GM18498 (cell line): ENCODE data around the gene MCTP2.

Experiments
- ATAC-seq: cut with Tn5 transposase; IDR thresholded peaks from one replicate; pipeline ENCODE4 v1.9.1; 2021; ENCODE audit warnings: mild to moderate bottlenecking, moderate library complexity; ENCODE audit not compliant: unreplicated experiment

Gene MCTP2

DNA sequence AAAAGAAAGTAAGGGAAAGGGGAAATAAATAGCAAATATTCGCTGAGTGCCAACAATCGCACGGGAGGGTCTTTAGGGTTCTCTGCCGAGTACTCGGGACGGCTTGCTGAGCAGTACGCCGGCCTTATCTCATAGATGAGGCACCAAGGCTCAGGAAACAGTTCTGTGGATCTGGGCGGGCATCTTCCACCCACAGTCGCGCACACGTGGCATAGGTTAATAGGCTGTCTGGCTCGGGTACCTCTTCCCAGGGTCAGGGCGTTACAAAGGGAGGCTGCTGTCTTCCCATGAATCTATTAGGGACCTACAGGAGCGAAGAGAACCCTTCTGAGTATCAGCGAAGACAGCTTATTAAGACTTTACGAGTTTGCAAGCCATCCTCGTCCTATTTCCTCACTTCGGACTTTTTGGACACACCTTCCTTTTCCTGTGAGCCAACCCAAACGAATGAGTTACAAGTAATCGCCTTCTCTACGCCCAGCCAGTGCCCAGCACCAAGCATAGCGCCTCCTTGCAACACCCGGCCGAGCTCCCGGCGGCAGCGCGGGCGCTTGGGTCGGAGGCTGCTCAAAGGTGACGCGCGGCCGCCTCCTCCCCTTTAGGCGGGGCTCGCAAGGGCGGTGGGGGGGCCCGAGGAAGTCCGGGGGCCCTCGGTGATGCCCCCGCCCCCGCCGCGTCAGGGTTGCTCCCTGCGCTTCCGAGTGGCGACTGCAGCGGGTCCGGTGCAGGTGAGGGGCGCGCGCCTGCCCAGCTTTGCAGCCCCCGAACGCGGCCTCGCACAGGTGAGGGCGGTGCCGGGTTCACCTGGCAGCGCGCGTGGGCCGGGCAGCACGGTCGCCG lies at the start of gene MCTP2:
Gene MCTP2 (plus strand): TSS at position 679 of the 840 bp plus-strand sequence. CDS start 66,705 bp downstream, outside the sequence.
- ATAC-seq = peak; percentile 82

GRCh38 chr15:94182883-94183282 lies 48.5 kb upstream of the MCTP2 start:
- ATAC-seq = no peak

DNA sequence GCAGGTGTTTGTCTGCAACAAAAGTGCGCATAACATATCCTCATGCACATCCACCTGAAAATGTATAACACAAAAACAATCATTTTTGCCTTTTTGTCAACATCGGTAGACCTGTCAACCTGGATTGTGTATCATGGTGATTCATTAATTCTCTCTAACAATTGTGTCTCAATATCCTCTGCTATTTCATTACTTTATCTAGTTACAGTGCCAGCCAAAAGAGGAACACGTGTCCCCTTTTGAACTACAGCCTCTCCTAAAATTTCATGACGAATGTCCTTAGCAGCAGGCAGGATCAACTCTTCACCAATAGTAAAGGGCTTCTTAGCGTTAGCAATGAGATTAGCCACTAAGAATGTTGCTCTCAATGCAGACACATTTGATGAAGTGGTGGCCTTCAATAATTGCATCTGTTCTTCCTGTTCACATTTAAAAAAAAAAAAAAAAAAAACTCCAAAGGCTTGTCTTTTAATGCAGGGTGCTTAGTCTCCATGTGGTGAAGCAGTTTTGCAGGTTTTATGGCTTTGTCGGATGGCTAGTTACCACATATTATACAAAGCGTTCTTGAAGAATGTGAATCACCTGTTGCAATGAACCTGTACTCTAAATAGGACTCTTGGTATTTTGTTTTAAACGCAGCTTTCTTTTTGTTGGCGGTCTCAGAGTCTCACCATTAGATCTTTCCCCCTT lies 45.7 kb upstream of the MCTP2 start:
- no peak for ATAC-seq

GRCh38 chr15:94186770-94187331 lies 44.5 kb upstream of the MCTP2 start:
- ATAC-seq = no peak

DNA sequence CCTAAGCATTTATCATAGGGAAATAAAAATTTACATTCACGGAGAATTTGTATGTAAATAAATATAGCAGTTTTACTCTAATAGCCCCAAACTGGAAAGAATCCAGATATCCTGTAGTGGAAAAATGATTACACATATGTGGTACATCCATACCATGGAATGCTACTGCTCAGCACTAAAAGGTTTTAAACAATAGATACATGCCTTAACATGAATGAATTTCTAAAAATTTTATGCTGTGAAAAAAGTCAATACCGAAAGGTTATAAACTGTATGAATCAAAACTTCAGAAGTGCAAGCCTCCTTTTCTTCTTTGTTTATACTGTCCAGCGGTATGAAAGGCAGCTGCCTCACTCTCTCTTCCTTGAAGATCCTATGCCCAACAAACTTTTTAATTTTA lies 37.5 kb upstream of the MCTP2 start:
- no peak for ATAC-seq

DNA sequence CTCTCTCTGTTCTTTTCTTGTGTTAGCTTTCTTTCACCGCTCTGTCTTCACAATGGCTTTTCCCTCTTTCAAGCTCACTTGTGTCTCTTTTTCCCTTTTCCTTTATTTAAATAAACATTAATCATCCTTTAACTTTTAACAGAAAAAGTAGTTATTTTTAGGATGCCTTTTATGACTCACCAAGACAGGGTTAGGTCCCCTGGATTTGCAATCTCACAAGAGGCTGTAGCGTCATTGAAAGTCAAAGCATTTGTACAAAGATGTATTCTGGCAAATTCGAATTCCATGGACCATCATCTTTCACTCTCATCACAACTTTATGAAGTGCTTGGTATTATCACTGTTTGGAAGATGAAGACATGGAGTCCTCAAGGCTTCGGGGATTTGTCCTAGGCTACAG lies 34.8 kb upstream of the MCTP2 start:
- no peak for ATAC-seq

DNA sequence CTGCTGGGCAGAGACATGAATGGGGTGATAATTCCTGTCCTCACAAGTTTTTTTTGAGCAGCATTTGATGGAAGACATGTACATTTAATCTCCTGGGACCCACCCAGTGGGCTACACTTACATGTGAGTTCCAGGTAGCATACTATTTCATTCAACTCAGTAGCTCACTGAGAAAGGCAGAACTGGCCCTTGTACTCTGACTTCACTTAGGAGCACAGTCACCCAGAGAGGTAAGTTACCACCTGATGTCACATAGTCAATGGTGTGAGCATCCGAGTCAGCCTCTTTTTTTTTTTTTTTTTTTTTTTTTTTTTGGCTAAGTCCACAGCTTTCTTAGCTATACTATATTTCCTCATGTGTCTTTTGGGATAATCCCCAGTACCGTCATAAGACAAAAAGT lies 32.7 kb upstream of the MCTP2 start:
- no peak for ATAC-seq

- no peak for ATAC-seq
These were observed 31.6 kb upstream of the MCTP2 start for GRCh38 chr15:94199725-94200124.

- ATAC-seq = no peak
These were observed 28.1 kb upstream of the MCTP2 start for GRCh38 chr15:94203306-94203705.

DNA sequence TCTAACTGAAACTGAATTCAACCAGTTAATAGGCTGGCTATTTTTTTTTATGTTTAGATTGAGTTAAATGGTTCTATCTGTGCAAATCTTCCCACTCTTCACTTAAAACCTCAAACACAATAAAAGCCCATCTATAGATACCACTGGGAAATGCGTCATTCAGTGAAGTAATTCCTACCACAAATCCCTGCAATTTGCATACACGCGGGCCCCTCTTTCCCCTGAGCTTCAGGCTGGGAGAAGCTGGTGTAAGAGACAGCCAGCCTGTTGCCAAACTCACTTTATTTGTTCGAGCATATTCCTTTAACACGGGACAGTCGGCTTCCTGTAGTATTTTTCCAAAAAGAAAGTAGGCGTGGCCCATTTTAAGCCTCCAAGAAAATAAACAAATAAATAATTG lies 26.0 kb upstream of the MCTP2 start:
- ATAC-seq = no peak

DNA sequence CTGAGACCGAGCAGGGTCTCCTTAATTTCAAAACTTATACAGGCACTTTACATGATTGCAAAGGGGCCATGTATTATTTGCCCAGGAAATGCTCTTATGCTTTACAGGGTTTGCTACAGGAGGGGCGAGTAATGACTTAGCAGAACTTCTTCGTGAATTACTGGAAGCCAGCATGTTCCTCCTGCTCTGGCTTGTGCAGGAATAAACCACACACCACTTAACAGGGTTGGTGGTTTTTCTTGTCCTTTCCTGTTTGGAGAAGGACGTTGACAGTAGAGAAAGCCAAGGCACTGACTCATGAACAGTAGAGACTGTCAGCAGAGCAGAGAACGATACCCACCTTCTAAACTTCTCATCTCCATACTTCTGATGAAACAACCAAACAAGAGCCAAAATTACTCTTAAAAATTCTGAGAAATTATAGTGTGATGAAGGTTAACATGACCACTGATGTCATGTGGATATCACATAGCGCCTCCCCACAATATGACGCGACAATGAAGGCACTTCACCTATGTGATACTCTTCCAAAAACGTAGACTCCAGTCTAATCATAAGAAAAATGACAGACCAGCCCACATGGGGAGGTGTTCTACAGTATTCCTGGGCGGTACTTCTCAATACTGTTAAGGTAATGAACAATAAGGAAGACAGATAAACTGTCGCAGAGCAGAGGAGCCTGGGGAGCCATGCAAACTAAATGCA lies 24.7 kb upstream of the MCTP2 start:
- ATAC-seq = no peak

DNA sequence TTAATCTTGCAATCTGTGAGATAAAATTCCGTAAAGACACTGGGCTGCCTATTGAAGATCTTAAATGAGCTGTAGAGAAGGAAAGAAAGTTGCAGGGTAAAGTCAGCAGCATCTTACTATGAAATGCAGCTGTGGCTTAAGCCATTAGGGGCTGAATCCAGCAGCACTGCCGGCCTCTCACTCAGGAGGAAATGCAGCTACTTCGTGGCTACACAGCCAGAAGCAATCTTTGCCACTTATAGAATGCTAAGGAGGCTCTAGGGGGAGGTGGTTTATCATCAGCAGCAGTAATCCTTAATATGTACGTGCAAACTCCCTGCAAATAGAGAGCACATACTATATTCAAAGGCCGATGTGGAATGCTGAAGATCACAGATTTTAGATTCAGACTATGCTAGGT lies 19.1 kb upstream of the MCTP2 start:
- no peak for ATAC-seq

DNA sequence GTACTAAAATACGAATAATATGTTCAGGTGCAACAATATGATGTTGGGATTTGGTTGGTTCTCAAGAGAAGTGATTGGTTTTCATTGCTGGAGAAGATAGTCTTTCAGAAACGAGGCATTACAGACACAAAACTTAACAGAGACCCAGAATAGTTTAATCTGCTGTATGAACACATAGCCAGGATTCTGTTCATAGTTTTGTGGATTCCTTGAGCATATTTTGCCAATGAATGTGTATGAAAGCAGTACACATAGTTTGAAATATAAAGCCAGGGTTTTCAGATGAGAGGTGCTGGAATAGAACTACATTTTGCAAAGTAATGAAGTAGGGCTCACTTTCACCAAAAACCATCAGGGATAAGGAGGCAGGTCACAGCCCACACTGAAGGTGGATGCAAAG lies 5.7 kb upstream of the MCTP2 start:
- no peak for ATAC-seq

- no peak for ATAC-seq
These were observed 2.8 kb upstream of the MCTP2 start for GRCh38 chr15:94228611-94229010.

GRCh38 chr15:94229591-94230369 lies 1.6 kb upstream of the MCTP2 start:
- peak; percentile 52 for ATAC-seq

DNA sequence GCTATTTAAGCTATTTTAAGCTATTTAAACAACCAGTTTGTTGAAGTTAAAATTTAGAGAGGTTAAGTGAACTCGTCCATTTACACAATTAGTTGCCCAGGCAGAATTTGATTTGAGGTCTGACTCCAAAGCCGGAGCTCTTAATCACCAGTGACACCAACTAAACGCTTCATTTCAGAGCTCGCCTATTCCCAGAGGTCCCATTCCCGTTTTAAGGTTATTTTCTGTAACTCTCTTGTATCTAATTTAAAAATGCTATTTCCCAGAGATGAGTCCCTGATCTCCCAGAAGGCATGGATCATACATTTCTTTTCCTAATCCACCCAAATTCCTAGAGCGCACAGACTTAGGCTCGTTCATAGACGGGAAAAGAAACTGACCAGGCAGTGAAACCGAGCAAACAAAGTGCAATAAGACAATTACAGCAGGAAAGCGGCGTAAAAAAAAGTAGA lies 904 bp upstream of the MCTP2 start:
- no peak for ATAC-seq

GRCh38 chr15:94231723-94232468 lies 535 bp downstream of the MCTP2 start:
- ATAC-seq = peak; percentile 16

- ATAC-seq = no peak
These were observed 2.1 kb downstream of the MCTP2 start for GRCh38 chr15:94233441-94233840.

DNA sequence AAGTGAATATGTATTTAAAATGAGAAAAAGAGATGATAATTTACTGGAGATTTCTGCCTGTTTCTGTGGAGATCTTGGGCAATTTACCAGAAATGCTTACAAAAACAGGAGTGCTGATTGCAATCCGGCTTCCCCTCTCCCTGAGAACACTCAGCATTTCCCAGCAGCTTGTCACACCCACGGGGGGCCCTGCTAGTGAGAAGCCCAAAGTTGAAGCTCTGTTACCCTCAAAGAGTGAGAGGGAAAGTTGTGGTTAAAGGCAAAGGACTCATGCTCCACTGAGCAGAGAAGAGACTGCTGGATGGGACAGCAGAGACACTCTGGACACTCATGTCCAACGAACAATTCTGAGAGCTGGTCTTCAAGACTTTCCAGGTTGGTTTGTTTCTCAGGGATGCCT lies 2.9 kb downstream of the MCTP2 start:
- no peak for ATAC-seq

GRCh38 chr15:94235041-94235440 lies 3.7 kb downstream of the MCTP2 start:
- ATAC-seq = no peak
